GM19324 (cell line): ENCODE measurements around the gene TRIM13.

ENCODE experiments used
- ATAC-seq: cut with Tn5 transposase; IDR thresholded peaks from one replicate; pipeline ENCODE4 v1.9.1; 2021; ENCODE audit warnings: mild to moderate bottlenecking, moderate library complexity; ENCODE audit not compliant: unreplicated experiment, low FRiP score

Gene TRIM13

DNA sequence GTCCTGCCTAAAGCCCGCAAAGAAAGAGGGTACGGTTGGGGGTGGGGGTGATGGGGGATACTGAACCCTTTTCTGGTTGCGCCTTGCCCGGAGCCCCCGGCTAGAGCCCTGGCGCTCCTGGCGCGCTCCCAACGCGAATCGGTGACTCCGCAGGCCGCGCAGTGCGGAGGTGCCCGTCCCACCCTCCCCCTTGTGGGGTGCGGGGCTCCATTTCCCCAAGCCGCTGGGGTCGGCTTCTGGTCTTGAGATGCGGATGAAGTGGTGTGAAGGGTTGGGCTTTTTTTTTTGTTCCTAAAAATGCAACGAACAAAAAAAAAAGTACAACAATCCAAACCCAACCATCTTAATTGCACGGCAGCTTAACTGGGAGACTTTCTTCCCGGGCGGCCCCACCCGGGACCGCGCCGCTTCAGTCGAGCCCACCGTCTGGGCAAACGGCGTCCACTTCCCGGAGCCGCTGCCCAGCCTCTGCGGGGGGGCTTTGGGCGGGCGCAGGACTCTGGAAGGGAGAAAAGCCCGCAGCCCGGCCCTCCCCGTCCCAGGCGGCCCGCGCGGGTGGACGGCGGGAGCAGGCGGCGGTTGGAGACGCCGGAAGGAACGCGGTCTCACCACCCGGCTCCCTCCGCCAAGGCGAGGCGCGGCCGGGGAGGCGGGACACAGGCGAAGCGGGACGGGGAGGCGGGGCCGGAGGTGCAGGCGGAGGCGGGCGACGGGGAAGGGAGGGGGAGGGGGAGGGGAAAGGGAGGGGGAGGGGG is 504 bp upstream of the TRIM13 start:
- ATAC-seq: peak; percentile 72

- no peak for ATAC-seq
These were observed 1.1 kb downstream of the TRIM13 start for GRCh38 chr13:49997955-49998354.

DNA sequence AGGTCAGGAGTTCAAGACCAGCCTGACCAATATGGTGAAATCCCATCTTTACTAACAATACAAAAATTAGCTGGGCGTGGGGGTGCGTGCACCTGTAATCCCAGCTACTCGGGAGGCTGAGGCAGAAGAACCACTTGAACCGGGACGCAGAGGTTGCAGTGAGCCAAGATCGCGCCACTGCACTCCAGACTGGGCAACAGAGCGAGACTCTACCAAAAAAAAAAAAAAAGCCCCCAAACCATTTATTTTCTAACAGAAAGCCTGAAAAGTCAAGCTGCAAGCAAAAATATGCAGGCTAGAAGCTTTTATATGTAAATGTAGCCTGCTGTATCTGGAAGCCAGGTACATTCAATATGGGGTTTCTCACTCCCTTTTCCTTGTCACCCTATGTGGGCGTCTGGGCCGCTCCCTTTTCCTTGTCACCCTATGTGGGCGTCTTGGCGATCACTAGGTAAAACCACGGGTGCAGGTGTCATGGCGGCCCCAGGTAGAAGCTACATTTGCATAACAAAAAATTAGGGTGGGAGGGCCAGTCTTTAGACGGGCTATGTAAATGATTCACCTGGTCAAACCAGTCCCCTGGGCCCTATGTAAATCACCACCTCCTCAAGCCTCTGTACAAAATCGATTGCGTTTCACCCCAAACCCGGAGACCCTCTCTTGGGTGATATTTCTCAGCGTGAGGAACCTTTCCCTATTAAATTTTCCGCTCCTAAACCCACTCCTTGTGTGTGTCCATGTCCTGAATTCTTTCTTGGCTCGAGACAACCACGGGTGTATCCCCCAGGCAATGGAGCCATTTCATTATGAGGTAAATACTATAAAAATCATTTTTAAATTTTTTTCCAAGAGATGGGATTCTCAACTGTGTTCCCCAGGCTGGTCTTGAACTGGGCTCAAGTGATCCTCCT is 2.1 kb downstream of the TRIM13 start:
- no peak for ATAC-seq

DNA sequence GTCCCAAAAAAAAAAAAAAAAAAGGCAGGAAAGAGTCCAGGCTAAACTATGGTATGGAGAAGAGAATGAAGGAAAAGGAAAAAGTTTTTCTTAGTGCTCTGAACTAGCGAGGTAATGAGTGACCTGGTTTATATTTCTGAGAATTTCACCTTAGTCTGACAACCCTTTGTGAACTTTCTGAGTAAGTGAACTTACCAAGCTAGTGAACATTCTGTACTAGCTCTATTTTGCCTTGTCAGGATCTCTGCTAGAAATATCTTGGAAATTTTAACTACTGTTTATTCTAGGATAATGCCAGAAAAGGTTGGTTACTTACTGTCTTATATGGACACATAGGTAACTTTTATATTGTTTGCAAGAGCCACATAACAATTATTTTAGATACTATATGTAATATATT is 4.4 kb downstream of the TRIM13 start:
- no peak for ATAC-seq

DNA sequence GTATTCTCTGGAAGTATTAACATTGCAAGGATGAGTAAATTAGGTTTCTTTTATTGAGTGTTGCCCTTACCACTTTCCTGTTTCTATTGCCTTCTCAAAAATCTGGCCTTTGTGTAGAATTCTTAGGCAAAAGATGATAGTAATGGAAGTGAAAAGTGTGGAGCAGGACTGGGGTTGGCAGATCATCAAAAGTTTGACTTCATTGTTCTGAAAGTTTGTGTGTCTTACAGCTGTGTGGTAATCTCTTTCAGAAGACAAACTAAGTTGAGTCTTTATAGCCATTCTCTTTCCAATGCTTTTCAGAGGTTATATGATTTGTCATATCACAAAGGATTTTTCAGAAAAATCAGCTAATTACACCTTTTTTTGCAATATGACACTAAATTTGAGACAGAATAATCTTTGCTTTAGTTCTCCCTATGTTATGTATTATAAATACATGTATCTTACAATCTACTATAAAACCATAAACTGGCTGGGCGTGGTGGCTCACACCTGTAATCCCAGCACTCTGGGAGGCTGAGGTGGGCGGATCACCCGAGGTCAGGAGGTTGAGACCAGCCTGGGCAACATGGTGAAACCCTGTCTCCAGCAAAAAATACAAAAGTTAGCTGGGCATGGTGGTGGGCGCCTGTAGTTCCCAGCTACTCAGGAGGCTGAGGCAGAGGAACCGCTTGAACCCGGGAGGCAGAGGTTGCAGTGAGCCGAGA is 9.7 kb downstream of the TRIM13 start:
- ATAC-seq: no peak

DNA sequence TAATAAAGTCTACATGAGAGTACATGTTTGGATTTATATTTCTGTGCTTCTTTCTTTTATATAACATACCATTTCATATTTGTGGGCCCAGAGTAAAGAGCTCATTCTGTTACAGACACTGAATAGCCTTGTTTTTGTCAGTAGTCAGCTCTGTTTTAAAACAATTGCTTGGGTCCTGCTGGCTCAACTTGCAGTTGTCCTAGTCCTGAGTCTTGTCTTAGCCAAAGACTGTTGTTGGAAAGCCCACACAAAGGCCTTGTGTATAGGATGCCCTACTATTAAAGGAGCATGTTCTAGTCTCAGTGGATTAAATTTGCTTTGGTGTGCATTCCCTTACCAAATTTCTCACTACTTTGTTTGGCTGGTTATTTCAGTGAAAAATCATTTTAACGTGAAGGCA is 14.6 kb downstream of the TRIM13 start:
- ATAC-seq: no peak

GRCh38 chr13:50012396-50013169 is 15.7 kb downstream of the TRIM13 start:
- no peak for ATAC-seq

GRCh38 chr13:50014386-50014785 is 17.5 kb downstream of the TRIM13 start:
- no peak for ATAC-seq

DNA sequence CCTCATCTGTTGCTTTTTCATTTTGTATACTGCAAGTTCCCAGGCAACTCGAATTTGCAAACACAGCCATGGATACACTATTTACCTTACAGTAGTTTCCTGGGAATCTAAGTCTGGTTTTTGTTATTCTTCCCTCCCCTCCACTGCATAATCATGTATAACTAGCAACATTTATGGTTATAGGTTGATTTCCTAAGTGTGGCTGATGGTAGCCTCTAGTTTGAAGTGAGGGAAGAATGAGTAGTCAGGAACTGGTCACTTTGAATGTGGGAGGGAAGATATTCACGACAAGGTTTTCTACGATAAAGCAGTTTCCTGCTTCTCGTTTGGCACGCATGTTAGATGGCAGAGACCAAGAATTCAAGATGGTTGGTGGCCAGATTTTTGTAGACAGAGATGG is 18.4 kb downstream of the TRIM13 start, which contains the start of gene KCNRG:
TSS of gene KCNRG (plus strand) at position 187 of the 400 bp plus-strand sequence. CDS start at position 237, 50 bp downstream.
- ATAC-seq: no peak

GRCh38 chr13:50015750-50016149 is 18.9 kb downstream of the TRIM13 start:
- ATAC-seq: no peak

DNA sequence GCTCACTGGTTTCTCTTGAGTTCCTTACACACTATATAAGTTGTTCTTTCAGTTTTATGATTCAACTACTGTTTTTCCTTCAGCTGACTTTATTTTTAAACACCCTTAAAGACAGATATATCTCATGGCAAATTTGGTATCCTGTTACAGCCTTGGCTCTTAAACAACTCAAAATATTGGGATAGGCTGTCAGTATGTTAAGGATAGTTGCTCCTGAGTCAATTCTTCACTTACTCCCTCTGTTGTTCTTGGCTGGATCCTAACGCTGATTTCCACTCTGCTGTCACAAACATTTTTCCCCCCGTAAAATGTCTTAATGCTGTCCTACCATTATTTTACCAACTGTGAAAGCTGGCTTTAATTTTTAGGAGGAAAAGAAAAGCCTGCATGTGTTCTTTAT is 19.6 kb downstream of the TRIM13 start:
- no peak for ATAC-seq

- ATAC-seq: no peak
These were observed 21.0 kb downstream of the TRIM13 start for GRCh38 chr13:50017819-50018218.

GRCh38 chr13:50025436-50025835 is 28.6 kb downstream of the TRIM13 start:
- no peak for ATAC-seq

DNA sequence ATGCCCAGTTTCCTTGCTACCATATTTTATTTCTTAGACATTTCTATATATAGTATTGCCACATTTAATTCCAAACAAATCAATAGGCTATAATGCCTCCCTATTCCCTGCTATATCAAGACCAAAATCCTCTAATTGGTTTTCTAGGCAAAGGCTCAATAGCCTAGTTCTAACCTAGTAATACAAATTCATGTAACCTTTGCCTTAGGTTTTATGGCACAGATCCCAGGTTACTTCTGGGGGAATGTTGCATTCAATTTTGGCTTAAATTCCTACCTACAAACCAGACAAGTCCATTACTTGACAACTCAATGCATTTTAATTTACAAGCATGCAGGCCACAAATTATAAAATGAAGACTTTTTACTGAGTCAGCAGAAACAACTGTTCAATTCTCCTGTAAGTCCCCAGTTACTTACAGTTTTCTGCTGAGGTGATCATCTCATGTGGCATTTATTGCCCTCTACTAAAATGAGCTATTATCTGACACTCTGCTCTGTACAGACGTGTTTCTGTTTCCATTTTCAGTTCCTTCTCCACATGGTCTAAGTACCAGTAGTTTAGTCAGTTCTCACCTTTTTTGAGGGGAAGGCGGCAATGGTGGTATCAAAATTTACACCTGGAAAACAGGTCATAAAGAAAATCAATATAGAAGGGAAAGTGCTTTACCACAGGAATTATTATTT is 30.1 kb downstream of the TRIM13 start:
- peak; percentile 97 for ATAC-seq

DNA sequence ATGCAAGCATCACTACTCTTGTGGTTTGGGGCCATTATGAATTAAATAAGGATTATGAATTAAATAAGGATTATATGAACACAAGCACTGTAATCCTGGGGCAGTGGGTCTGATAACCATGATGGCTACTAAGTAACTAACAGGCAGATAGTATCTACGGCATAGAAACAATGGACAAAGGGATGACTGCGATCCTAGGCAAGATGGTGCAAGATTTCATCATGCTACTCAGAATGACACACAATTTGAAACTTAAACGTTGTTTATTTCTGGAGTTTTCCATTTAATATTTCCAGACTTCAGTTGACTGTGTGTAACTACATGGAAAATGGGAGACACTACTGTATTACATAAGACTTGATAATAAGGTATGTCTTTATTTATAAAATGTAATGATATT is 33.5 kb downstream of the TRIM13 start:
- no peak for ATAC-seq

DNA sequence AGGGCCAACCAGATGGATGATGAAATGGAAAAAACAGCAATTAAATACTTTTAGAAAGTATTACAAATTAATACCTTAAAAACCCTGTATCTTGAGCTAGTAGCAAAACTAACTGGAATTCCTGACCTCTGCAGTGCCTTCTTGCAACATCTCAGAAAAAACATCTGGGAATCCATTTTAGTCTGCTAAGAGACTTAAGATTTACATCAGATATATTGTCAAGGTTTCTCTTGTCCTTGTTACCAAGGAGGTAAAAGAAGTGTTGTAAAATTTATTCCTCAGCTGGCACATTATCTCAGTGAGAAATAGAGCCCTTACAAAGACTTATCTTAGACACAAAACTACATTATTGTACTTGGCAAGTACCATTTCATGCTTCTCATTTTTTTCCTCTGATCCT is 36.9 kb downstream of the TRIM13 start:
- no peak for ATAC-seq

- ATAC-seq: no peak
These were observed 40.9 kb downstream of the TRIM13 start for GRCh38 chr13:50037788-50038187.

- ATAC-seq: no peak
These were observed 41.4 kb downstream of the TRIM13 start for GRCh38 chr13:50038266-50038665.

DNA sequence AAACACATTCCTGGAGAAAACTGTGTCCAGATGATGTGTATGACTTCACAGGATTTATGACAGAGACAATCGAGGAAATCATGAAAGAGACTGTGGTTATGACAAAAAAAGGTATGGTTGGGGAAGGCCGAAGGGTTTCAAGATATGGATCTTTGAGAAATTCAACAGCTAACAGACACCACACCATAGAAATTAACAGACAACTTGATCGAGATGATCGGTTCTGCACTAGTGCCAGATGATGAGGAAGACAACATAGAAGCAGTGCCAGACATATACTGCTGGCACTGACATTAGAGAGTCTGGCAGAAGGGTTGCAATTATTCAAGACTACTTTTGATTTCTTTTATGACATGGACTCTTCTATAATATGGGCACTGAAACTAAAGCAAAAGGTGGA is 55.6 kb downstream of the TRIM13 start:
- ATAC-seq: no peak

DNA sequence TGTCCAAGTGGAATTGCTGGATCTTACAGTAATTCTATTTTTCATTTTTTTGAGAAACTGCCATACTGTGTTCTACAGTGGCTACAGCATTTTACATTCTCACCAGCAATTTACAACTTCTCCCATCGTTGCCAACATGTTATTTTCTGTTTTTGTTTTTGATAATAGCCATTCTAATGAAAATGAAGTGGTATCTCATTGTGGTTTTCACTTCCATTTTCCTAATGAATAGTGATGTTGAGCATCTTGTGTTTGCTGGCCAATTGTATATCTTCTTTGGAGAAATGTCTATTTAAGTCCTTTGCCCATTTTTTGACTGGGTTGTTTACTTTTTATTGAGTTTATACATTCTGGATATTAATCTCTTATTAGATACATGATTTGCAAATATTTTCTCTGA is 57.0 kb downstream of the TRIM13 start:
- no peak for ATAC-seq
